HCT116 (cell line): ENCODE data around the gene PDSS2. TPM values are rescaled to one million over a fixed set of nuclear protein-coding genes. Genes with fewer than 3 reads are reported as not detected.

Experiments
- ATAC-seq: fragments of 200-7000 bp; cut with Tn5 transposase; 2 replicates; pipeline ENCODE4 v1.9.1; 2020; ENCODE audit warnings: mild to moderate bottlenecking, moderate library complexity
- BruUV-seq: library from RNA; stranded (reverse); fragments of 400-500 nt; replicated peaks from 2 replicates; lab custom pipeline; 2021; lab: Mats Ljungman, UMichigan
- CTCF ChIA-PET: fragments of 300-600 bp; sonication (Branson Sonifier 250); formaldehyde crosslinking; loops from one replicate; lab custom pipeline; 2021; ENCODE audit warnings: antibody characterized with exemption; lab: Charles Lee
- POLR2A ChIA-PET: fragments of 300-600, 350-600 bp; sonication (Branson Sonifier 250); formaldehyde crosslinking; loops from one replicate; lab custom pipeline; 2021; ENCODE audit warnings: antibody characterized with exemption; lab: Charles Lee
- RAD21 ChIA-PET, 2 experiments: fragments of 300-600 bp; sonication (Branson Sonifier 250); formaldehyde crosslinking; loops; one replicate each; lab custom pipeline; 2023; ENCODE audit warnings: low total read pairs in 2 of 2; ENCODE audit not compliant: uncharacterized antibody in 2 of 2, unreplicated experiment in 2 of 2, low non-redundant PET in 1 of 2; lab: Charles Lee
- DNase-seq: peaks from one replicate; pipeline ENCODE4 v3.0.0-alpha.2; 2010; ENCODE audit warnings: low read depth, low spot score
- H2AFZ ChIP-seq: fragments of 200-600 bp; shearing (Covaris generic), sonication (generic); 2 replicates; pipeline ENCODE4 v1.6.1; 2017; ENCODE audit warnings: low read depth, mixed run types, mixed read lengths, antibody characterized with exemption, low read length; ENCODE audit not compliant: poor library complexity, severe bottlenecking
- H3K27ac ChIP-seq: 2 replicates; pipeline ENCODE4 v1.5.1; 2012; ENCODE audit warnings: low read depth, low read length
- H3K27me3 ChIP-seq: fragments of 200-600 bp; sonication (generic); 2 replicates; pipeline ENCODE4 v1.6.1; 2016; ENCODE audit warnings: mixed run types, low read length, mixed read lengths; ENCODE audit not compliant: insufficient read depth
- H3K36me3 ChIP-seq, 2 experiments: fragments of 200-500 bp in 1 of 2; fragments of 200-600 bp in 1 of 2; sonication (Bioruptor generic) in 1 of 2; sonication (generic) in 1 of 2; 2 replicates each; pipeline versions ENCODE4 v1.5.1 to v1.6.1; 2014 to 2016; ENCODE audit warnings: low read length in 2 of 2, inconsistent platforms in 1 of 2, mixed read lengths in 1 of 2, mixed run types in 1 of 2; ENCODE audit not compliant: insufficient read depth in 2 of 2, control insufficient read depth in 1 of 2
- H3K4me1 ChIP-seq, 2 experiments: fragments of 200-600 bp in 1 of 2; sonication (generic) in 1 of 2; 2 replicates each; pipeline versions ENCODE4 v1.5.1 to v1.6.1; 2012 to 2017; ENCODE audit warnings: low read length in 2 of 2, inconsistent platforms in 1 of 2, mild to moderate bottlenecking in 1 of 2, mixed read lengths in 1 of 2, mixed run types in 1 of 2, moderate library complexity in 1 of 2; ENCODE audit not compliant: insufficient read depth in 2 of 2, control insufficient read depth in 1 of 2
- H3K4me2 ChIP-seq: fragments of 200-600 bp; sonication (generic); 2 replicates; pipeline ENCODE4 v1.6.1; 2017; ENCODE audit warnings: mixed run types, low read length, mixed read lengths
- H3K4me3 ChIP-seq, 2 experiments: fragments of 200-600 bp in 1 of 2; sonication (generic) in 1 of 2; replicated peaks in 1 of 2; 2 replicates each; pipeline ENCODE4 v1.5.1; 2011 to 2016; ENCODE audit warnings: low read length in 2 of 2, control low read depth in 1 of 2, low read depth in 1 of 2, mild to moderate bottlenecking in 1 of 2, mixed read lengths in 1 of 2, mixed run types in 1 of 2
- H3K79me2 ChIP-seq: fragments of 200-600 bp; sonication (generic); 2 replicates; pipeline ENCODE4 v1.6.1; 2017; ENCODE audit warnings: mild to moderate bottlenecking, mixed run types, low read length, moderate library complexity, mixed read lengths; ENCODE audit not compliant: insufficient read depth
- H3K9ac ChIP-seq: fragments of 200-600 bp; sonication (generic); 2 replicates; pipeline ENCODE4 v1.6.1; 2016; ENCODE audit warnings: low read length, mixed read lengths
- H3K9me2 ChIP-seq: fragments of 200-600 bp; sonication (generic), shearing (Covaris generic); 2 replicates; pipeline ENCODE4 v1.6.1; 2017; ENCODE audit warnings: mixed run types, mild to moderate bottlenecking, moderate library complexity; ENCODE audit not compliant: insufficient read depth
- H3K9me3 ChIP-seq, 2 experiments: fragments of 200-500 bp in 1 of 2; fragments of 200-600 bp in 1 of 2; sonication (Bioruptor generic) in 1 of 2; sonication (generic) in 1 of 2; 2 replicates each; pipeline ENCODE4 v1.6.1; 2014 to 2017; ENCODE audit warnings: low read length in 2 of 2, mixed read lengths in 2 of 2, inconsistent platforms in 1 of 2, low read depth in 1 of 2, mild to moderate bottlenecking in 1 of 2, mixed run types in 1 of 2, moderate library complexity in 1 of 2; ENCODE audit not compliant: control insufficient read depth in 1 of 2, insufficient read depth in 1 of 2
- H4K20me1 ChIP-seq: fragments of 200-600 bp; sonication (generic), shearing (Covaris generic); 2 replicates; pipeline ENCODE4 v1.6.1; 2017; ENCODE audit warnings: mixed run types, mild to moderate bottlenecking, moderate library complexity; ENCODE audit not compliant: insufficient read depth
- CBX3 ChIP-seq: IDR thresholded peaks from 2 replicates; pipeline ENCODE4 v1.6.1; 2012; ENCODE audit warnings: low read depth
- EZH2 ChIP-seq: fragments of 200-600 bp; sonication (generic); IDR thresholded peaks from 2 replicates; pipeline ENCODE4 v1.6.1; 2017; ENCODE audit warnings: antibody characterized with exemption, mixed run types
- EZH2phosphoT487 ChIP-seq: fragments of 200-600 bp; IDR thresholded peaks from 2 replicates; pipeline ENCODE4 v1.6.1; 2018; ENCODE audit warnings: antibody characterized with exemption, borderline replicate concordance
- POLR2AphosphoS5 ChIP-seq: IDR thresholded peaks from 2 replicates; pipeline ENCODE4 v1.6.1; 2011; ENCODE audit warnings: mild to moderate bottlenecking, low read depth, low read length, moderate library complexity
- SIN3A ChIP-seq: IDR thresholded peaks from 2 replicates; pipeline ENCODE4 v1.6.1; 2012; ENCODE audit warnings: low read depth
- SP1 ChIP-seq: IDR thresholded peaks from 2 replicates; pipeline ENCODE4 v1.6.1; 2012; ENCODE audit warnings: low read depth
- TCF7L2 ChIP-seq: IDR thresholded peaks from 2 replicates; pipeline ENCODE4 v1.7.0; 2011; ENCODE audit warnings: borderline replicate concordance, inconsistent platforms; ENCODE audit not compliant: insufficient read depth, insufficient read length; ENCODE audit errors: extremely low read depth
- YY1 ChIP-seq: IDR thresholded peaks from 2 replicates; pipeline ENCODE4 v1.6.1; 2011; ENCODE audit warnings: low read length, low read depth, moderate library complexity, mild to moderate bottlenecking; ENCODE audit not compliant: insufficient replicate concordance; ENCODE audit errors: extremely low read depth
- intact Hi-C: fragments of 100-400 bp; cut with micrococcal nuclease; formaldehyde crosslinking; loops from 2 replicates; pipeline ENCODE4 v1.10.0; 2022
- total RNA-seq: library from RNA; stranded (reverse); gene quantifications from one replicate; pipeline ENCODE4 v1.2.1, GENCODE V29; 2021; ENCODE audit not compliant: unreplicated experiment
- TF ChIP-seq, protein P1 (sequence below), 3 experiments: fragments of 200-600 bp in 1 of 3; sonication (generic) in 1 of 3; IDR thresholded peaks in 2 of 3; conservative IDR thresholded peaks in 1 of 3; 2 replicates each; pipeline ENCODE4 v1.5.1; 2012 to 2017; ENCODE audit warnings: low read depth in 2 of 3, low read length in 2 of 3, antibody characterized with exemption in 1 of 3, borderline replicate concordance in 1 of 3, control low read depth in 1 of 3, mild to moderate bottlenecking in 1 of 3, mixed read lengths in 1 of 3, mixed run types in 1 of 3, moderate library complexity in 1 of 3; ENCODE audit not compliant: insufficient read depth in 1 of 3
- TF ChIP-seq, protein P2 (sequence below): IDR thresholded peaks from 2 replicates; pipeline ENCODE4 v1.6.1; 2011; ENCODE audit warnings: mild to moderate bottlenecking, low read length, moderate library complexity; ENCODE audit not compliant: insufficient replicate concordance; ENCODE audit errors: extremely low read depth
- TF ChIP-seq, protein P3 (sequence below): IDR thresholded peaks from 2 replicates; pipeline ENCODE4 v1.6.1; 2012; ENCODE audit warnings: low read depth

Gene PDSS2
- total RNA-seq, 1 experiment from 2014 or later = 12.2 TPM

DNA sequence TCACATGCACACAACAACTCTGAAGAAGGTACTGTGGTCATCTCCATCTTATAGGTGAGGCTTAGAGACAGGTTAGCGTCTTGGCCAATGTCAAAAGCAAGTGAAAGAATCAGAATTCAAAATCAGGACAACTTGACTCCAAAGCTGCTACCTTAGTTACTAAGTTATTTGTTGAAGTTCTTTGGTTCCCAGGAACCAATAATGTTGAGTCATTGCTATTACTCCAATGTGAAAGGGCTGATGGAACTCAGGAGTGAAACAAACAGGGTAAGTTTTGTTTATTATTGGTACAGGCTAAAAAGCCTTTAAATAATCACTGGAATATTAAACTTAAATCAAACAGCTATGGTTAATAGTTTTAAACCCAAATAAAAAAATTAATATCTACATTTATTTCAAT, 111.1 kb downstream of the PDSS2 start:
- H3K79me2 ChIP-seq = no peaks in the 10 kb centered on the region
- RAD21 ChIA-PET = no interaction called here
- CTCF ChIA-PET = no interaction called here

DNA sequence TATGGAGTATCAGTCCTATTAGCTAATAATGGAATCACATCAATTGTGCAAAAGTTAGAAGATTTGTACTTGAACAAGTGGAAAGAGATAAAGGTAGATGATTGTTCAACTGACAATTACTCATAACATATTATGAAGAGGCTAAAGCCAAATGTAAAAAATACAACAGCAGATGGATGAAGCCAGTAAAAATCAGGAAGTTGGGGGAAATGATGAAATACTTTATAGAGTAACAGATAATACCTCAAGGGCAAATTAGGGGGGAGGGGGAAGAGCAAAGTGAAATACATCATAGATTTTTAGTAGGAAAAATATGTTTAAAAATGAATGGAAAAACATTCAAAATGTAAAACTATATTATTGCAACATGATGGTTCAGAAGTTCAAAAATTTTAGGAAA, 114.0 kb downstream of the PDSS2 start:
- no peaks in the 10 kb centered on the region for H3K79me2 ChIP-seq
- no peaks in the 10 kb centered on the region for H4K20me1 ChIP-seq
- no peak overlapping the region for H2AFZ ChIP-seq
- RAD21 ChIA-PET = no interaction called here
- no peak overlapping the region for H3K4me3 ChIP-seq
- H3K9ac ChIP-seq = no peak overlapping the region
- intact Hi-C loops = no loop called here
- DNase-seq (no peak), ATAC-seq (no peak)
- no TSS peak for BruUV-seq
- H3K36me3 ChIP-seq = no peaks in the 10 kb centered on the region
- POLR2A ChIA-PET = no interaction called here
- H3K27me3 ChIP-seq = no peaks in the 10 kb centered on the region
- no peaks in the 10 kb centered on the region for H3K9me3 ChIP-seq
- H3K9me2 ChIP-seq = no peaks in the 10 kb centered on the region
- CTCF ChIA-PET = no interaction called here
- H3K4me2 ChIP-seq = no peak overlapping the region
- H3K27ac ChIP-seq = no peak overlapping the region
- H3K4me1 ChIP-seq = no peaks in the 10 kb centered on the region
- TF ChIP-seq TCF7L2 (no peak), SP1 (no peak), EZH2phosphoT487 (no peak), YY1 (no peak), SIN3A (no peak)
- TF ChIP-seq, protein P1, sequence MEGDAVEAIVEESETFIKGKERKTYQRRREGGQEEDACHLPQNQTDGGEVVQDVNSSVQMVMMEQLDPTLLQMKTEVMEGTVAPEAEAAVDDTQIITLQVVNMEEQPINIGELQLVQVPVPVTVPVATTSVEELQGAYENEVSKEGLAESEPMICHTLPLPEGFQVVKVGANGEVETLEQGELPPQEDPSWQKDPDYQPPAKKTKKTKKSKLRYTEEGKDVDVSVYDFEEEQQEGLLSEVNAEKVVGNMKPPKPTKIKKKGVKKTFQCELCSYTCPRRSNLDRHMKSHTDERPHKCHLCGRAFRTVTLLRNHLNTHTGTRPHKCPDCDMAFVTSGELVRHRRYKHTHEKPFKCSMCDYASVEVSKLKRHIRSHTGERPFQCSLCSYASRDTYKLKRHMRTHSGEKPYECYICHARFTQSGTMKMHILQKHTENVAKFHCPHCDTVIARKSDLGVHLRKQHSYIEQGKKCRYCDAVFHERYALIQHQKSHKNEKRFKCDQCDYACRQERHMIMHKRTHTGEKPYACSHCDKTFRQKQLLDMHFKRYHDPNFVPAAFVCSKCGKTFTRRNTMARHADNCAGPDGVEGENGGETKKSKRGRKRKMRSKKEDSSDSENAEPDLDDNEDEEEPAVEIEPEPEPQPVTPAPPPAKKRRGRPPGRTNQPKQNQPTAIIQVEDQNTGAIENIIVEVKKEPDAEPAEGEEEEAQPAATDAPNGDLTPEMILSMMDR (IDR thresholded peaks at IDR 0.05 in 2 of 3, conservative IDR thresholded peaks at IDR 0.05 in 1 of 3; ENCODE audit: borderline replicate concordance in 1 of 3, insufficient read depth in 1 of 3, low read depth in 2 of 3, low read length in 2 of 3) = no peak
- TF ChIP-seq, protein P2, sequence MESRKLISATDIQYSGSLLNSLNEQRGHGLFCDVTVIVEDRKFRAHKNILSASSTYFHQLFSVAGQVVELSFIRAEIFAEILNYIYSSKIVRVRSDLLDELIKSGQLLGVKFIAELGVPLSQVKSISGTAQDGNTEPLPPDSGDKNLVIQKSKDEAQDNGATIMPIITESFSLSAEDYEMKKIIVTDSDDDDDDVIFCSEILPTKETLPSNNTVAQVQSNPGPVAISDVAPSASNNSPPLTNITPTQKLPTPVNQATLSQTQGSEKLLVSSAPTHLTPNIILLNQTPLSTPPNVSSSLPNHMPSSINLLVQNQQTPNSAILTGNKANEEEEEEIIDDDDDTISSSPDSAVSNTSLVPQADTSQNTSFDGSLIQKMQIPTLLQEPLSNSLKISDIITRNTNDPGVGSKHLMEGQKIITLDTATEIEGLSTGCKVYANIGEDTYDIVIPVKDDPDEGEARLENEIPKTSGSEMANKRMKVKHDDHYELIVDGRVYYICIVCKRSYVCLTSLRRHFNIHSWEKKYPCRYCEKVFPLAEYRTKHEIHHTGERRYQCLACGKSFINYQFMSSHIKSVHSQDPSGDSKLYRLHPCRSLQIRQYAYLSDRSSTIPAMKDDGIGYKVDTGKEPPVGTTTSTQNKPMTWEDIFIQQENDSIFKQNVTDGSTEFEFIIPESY = no peak

More for the DNA sequence above, 111.1 kb downstream of the PDSS2 start:
- Histone ChIP-seq H3K9me3 (no peaks in the 10 kb centered on the region), H3K4me2 (no peak overlapping the region), H3K4me1 (no peaks in the 10 kb centered on the region), H3K9me2 (no peaks in the 10 kb centered on the region), H4K20me1 (no peaks in the 10 kb centered on the region), H2AFZ (no peak overlapping the region), H3K4me3 (no peak overlapping the region), H3K9ac (no peak overlapping the region), H3K27me3 (no peaks in the 10 kb centered on the region), H3K36me3 (no peaks in the 10 kb centered on the region), H3K27ac (no peak overlapping the region)
- TF ChIP-seq CBX3 (no peak), EZH2 (no peak), POLR2AphosphoS5 (no peak)
- TF ChIP-seq, protein P3, sequence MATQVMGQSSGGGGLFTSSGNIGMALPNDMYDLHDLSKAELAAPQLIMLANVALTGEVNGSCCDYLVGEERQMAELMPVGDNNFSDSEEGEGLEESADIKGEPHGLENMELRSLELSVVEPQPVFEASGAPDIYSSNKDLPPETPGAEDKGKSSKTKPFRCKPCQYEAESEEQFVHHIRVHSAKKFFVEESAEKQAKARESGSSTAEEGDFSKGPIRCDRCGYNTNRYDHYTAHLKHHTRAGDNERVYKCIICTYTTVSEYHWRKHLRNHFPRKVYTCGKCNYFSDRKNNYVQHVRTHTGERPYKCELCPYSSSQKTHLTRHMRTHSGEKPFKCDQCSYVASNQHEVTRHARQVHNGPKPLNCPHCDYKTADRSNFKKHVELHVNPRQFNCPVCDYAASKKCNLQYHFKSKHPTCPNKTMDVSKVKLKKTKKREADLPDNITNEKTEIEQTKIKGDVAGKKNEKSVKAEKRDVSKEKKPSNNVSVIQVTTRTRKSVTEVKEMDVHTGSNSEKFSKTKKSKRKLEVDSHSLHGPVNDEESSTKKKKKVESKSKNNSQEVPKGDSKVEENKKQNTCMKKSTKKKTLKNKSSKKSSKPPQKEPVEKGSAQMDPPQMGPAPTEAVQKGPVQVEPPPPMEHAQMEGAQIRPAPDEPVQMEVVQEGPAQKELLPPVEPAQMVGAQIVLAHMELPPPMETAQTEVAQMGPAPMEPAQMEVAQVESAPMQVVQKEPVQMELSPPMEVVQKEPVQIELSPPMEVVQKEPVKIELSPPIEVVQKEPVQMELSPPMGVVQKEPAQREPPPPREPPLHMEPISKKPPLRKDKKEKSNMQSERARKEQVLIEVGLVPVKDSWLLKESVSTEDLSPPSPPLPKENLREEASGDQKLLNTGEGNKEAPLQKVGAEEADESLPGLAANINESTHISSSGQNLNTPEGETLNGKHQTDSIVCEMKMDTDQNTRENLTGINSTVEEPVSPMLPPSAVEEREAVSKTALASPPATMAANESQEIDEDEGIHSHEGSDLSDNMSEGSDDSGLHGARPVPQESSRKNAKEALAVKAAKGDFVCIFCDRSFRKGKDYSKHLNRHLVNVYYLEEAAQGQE = no peak
- ATAC-seq (no peak), DNase-seq (no peak)
- intact Hi-C loops = no loop called here
- POLR2A ChIA-PET = no interaction called here
- BruUV-seq = no TSS peak
